ENCODE measurements around the gene HMGCR.
"Not testable (repeated sequence)": the region's sequence is repeated elsewhere in the genome, so short reads cannot be mapped to it uniquely, and the experiment has no call there.

DNA sequence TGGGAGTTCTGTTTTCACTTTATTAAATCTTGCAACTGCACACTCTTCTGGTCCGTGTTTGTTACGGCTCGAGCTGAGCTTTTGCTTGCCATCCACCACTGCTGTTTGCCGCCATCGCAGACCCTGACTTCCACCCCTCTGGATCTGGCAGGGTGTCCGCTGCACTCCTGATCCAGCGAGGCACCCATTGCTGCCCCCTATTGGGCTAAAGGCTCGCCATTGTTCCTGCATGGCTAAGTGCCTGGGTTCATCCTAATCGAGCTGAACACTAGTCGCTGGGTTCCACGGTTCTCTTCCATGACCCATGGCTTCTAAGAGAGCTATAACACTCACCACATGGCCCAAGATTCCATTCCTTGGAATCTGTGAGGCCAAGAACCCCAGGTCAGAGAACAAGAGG, 32.5 kb upstream of the HMGCR start:
- not testable (repeated sequence) for TF ChIP-seq CTCF (IDR thresholded peaks at IDR 0.05; ENCODE audit: low read depth, low read length, poor library complexity, severe bottlenecking); EZH2phosphoT487 (IDR thresholded peaks at IDR 0.05; ENCODE audit: borderline replicate concordance, low read length)

Data from DOHH2 (cell line).